Measurements from ENCODE around the gene SLC9A9. TPM values are rescaled to one million over a fixed set of nuclear protein-coding genes. Genes with fewer than 3 reads are reported as not detected.
A peak's percentile ranks its signal among the peaks of the same experiment; 100 is the strongest.
"Not testable (repeated sequence)": the region's sequence is repeated elsewhere in the genome, so short reads cannot be mapped to it uniquely, and the experiment has no call there.

Gene SLC9A9
- total RNA-seq, 1 donor from 2014 or later: 5.6 TPM

GRCh38 chr3:143720381-143720780 is 127.9 kb downstream of the SLC9A9 start:
- intact Hi-C loops (cut with micrococcal nuclease): no loop called here
- ATAC-seq (no peak), DNase-seq (no peak)

- DNase-seq (no peak), ATAC-seq (no peak)
- intact Hi-C loops (cut with micrococcal nuclease): no loop called here
Observed at GRCh38 chr3:143718463-143718862, 129.8 kb downstream of the SLC9A9 start.

- ATAC-seq (no peak), DNase-seq (no peak)
- intact Hi-C loops (cut with micrococcal nuclease): no loop called here
Observed at GRCh38 chr3:143716731-143717130, 131.5 kb downstream of the SLC9A9 start.

GRCh38 chr3:143712522-143712921 is 135.7 kb downstream of the SLC9A9 start:
- DNase-seq (no peak), ATAC-seq (no peak)
- intact Hi-C loops (cut with micrococcal nuclease): no loop called here

GRCh38 chr3:143707848-143708247 is 140.4 kb downstream of the SLC9A9 start:
- intact Hi-C loops (cut with micrococcal nuclease): no loop called here
- ATAC-seq (no peak), DNase-seq (no peak)

GRCh38 chr3:143700431-143700975 is 147.8 kb downstream of the SLC9A9 start:
- ATAC-seq (no peak), DNase-seq (no peak)
- intact Hi-C loops (cut with micrococcal nuclease): no loop called here

- no peak for ATAC-seq
- no peak for DNase-seq
- intact Hi-C loops (cut with micrococcal nuclease): no loop called here
Observed at GRCh38 chr3:143699424-143699823, 148.8 kb downstream of the SLC9A9 start.

GRCh38 chr3:143698682-143699303 is 149.5 kb downstream of the SLC9A9 start:
- intact Hi-C loops (cut with micrococcal nuclease): no loop called here
- ATAC-seq: no peak
- no peak for DNase-seq

GRCh38 chr3:143697975-143698374 is 150.3 kb downstream of the SLC9A9 start:
- intact Hi-C loops (cut with micrococcal nuclease): no loop called here
- ATAC-seq (no peak), DNase-seq (no peak)

GRCh38 chr3:143695333-143695732 is 152.9 kb downstream of the SLC9A9 start:
- intact Hi-C loops (cut with micrococcal nuclease); DNase-seq; ATAC-seq: not testable (repeated sequence)

- ATAC-seq: no peak
- intact Hi-C loops (cut with micrococcal nuclease): no loop called here
Observed at GRCh38 chr3:143693506-143693905, 154.8 kb downstream of the SLC9A9 start.

GRCh38 chr3:143686638-143687197 is 161.6 kb downstream of the SLC9A9 start:
- no peak for ATAC-seq
- DNase-seq: no peak
- intact Hi-C loops (cut with micrococcal nuclease): no loop called here

More at GRCh38 chr3:143693506-143693905, 154.8 kb downstream of the SLC9A9 start:
- no peak for DNase-seq

- ATAC-seq: no peak
- DNase-seq: no peak
- intact Hi-C loops (cut with micrococcal nuclease): no loop called here
Observed at GRCh38 chr3:143685491-143685890, 162.8 kb downstream of the SLC9A9 start.

- ATAC-seq (no peak), DNase-seq (no peak)
- intact Hi-C loops (cut with micrococcal nuclease): no loop called here
Observed at GRCh38 chr3:143677430-143677829, 170.8 kb downstream of the SLC9A9 start.

- no peak for DNase-seq
- intact Hi-C loops (cut with micrococcal nuclease): no loop called here
- no peak for ATAC-seq
Observed at GRCh38 chr3:143676747-143677146, 171.5 kb downstream of the SLC9A9 start.

- no peak for DNase-seq
- intact Hi-C loops (cut with micrococcal nuclease): no loop called here
- no peak for ATAC-seq
Observed at GRCh38 chr3:143676021-143676420, 172.2 kb downstream of the SLC9A9 start.

- DNase-seq: peak; percentile 62
- peak; percentile 75 for ATAC-seq
- intact Hi-C loops (cut with micrococcal nuclease): no loop called here
Observed at GRCh38 chr3:143674100-143674968, 173.9 kb downstream of the SLC9A9 start.

- DNase-seq: no peak
- intact Hi-C loops (cut with micrococcal nuclease): no loop called here
- ATAC-seq: no peak
Observed at GRCh38 chr3:143672396-143673165, 175.7 kb downstream of the SLC9A9 start.

- no peak for ATAC-seq
- intact Hi-C loops (cut with micrococcal nuclease): no loop called here
- DNase-seq: no peak
Observed at GRCh38 chr3:143671626-143672025, 176.6 kb downstream of the SLC9A9 start.

Measured in left ventricle myocardium superior (tissue), 1 donor.